ENCODE data around the gene LIMS1.

The LIMS1 gene

DNA sequence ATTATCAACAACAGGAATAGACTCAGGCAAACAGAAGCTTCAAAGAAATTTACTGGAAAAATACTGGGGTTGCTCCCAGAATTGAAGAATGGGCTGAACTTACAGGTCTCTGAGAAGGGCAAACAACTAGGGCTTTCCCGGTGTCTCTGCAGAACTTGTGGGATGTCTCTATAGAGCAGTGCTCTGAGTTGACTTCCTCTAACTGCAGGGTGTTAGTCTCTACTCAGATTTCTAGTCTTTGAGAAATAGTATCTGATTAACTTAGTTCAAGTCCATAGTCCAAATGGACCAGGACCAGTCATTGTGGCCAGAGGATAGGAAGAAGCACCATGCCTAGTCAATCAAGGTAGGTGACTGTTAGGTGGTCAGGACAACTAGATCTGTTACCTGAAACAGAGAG lies 45.8 kb downstream of the LIMS1 start:
- Histone ChIP-seq H3K36me3 (ENCODE audit: control insufficient read depth in 2 of 2, insufficient read depth in 1 of 2, low read length in 2 of 2) (no peaks in the 10 kb centered on the region), H3K4me1 (ENCODE audit: control insufficient read depth, insufficient read depth, low read length) (peaks cover 11% of the 10 kb centered on the region; the same call in 1 of the 2 replicates), H3K4me3 (ENCODE audit: low read depth, low read length) (no peak overlapping the region), H3K9me3 (ENCODE audit: control insufficient read depth, insufficient read depth, low read depth, low read length) (no peaks in the 10 kb centered on the region), H3K27ac (ENCODE audit: extremely low read depth, low read depth, low read length) (no peak overlapping the region)
- ChIA-PET CTCF (no interaction called here), POLR2A (no interaction called here)
- TF ChIP-seq REPIN1 (tag by site-specific recombination; IDR thresholded peaks at IDR 0.05; ENCODE audit: low read depth) (no peak), EGR2 (tag by site-specific recombination; IDR thresholded peaks at IDR 0.05; ENCODE audit: low read depth) (no peak)

DNA sequence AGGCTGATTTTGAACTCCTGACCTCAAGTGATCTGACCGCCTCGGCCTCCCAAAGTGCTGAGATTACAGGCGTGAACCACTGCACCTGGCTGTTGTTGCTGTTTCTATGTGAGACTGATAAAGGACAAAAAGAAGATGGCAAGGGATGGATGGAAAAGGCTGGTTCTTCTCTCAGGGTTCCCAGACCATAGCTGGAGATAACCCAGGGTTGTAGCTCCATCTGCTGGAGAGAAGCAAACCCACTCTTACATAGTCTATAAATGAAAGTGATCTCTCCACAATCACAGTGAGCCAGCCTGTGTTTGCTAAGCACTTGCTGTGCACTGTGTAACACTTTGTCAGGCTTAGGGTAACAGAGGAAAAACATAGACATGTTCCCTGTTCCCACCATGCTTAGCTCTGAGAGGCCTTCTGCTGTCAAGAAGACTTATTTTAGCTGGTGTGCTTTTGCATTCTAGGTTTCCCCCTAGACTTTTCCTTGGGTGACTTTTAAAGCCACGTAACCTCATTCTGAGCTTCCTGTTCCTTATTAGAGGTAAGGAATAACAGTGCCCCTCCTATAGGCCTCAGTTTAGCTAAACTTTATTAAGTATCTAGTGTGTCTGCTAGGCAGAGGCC lies 49.7 kb downstream of the LIMS1 start:
- Histone ChIP-seq H3K9me3 (ENCODE audit: control insufficient read depth, insufficient read depth, low read depth, low read length) (no peaks in the 10 kb centered on the region), H3K4me3 (ENCODE audit: low read depth, low read length) (no peak overlapping the region), H3K36me3 (ENCODE audit: control insufficient read depth in 2 of 2, insufficient read depth in 1 of 2, low read length in 2 of 2) (no peaks in the 10 kb centered on the region), H3K4me1 (ENCODE audit: control insufficient read depth, insufficient read depth, low read length) (peaks cover 10% of the 10 kb centered on the region; the same call in 1 of the 2 replicates), H3K27ac (ENCODE audit: extremely low read depth, low read depth, low read length) (no peak overlapping the region)
- TF ChIP-seq ZNF366 (tag by site-specific recombination; conservative IDR thresholded peaks at IDR 0.05): 0 out of 2 replicates have a peak, but pooled peaks have one; percentile 26
- no peak for TF ChIP-seq ZNF184 (tag by site-specific recombination; IDR thresholded peaks at IDR 0.05)
- TF ChIP-seq ZBTB17 (tag by site-specific recombination; IDR thresholded peaks at IDR 0.05): peak; percentile 73
- TF ChIP-seq CTCF (tag by site-specific recombination; IDR thresholded peaks at IDR 0.05): peak; percentile 81
- no peak for TF ChIP-seq ZNF155 (tag by site-specific recombination; IDR thresholded peaks at IDR 0.05)
- TF ChIP-seq ZNF239 (tag by site-specific recombination; IDR thresholded peaks at IDR 0.05): no peak
- TF ChIP-seq SCRT1 (tag by site-specific recombination; IDR thresholded peaks at IDR 0.05; ENCODE audit: borderline replicate concordance): no peak
- TF ChIP-seq PRDM1 (tag by site-specific recombination; IDR thresholded peaks at IDR 0.05): peak; percentile 68
- peak; percentile 99 for TF ChIP-seq ZSCAN16 (tag by site-specific recombination; IDR thresholded peaks at IDR 0.05)
- TF ChIP-seq ZNF654 (tag by site-specific recombination; IDR thresholded peaks at IDR 0.05; ENCODE audit: low read depth): peak; percentile 88
- no peak for TF ChIP-seq ZNF433 (tag by site-specific recombination; IDR thresholded peaks at IDR 0.05; ENCODE audit: low read depth)
- ChIA-PET POLR2A (interaction anchor here (1.0 to 1.5 kb wide), 3 partner anchors 9 to 135 kb away, joined by 4 to 6 read pairs (median 5); partner anchors contain the start of gene GCC2), CTCF (interaction anchor here (0.5 to 3.1 kb wide), 27 partner anchors 9 to 369 kb away, joined by 3 to 25 read pairs (median 4); no protein-coding TSS in a partner anchor)

- no peak overlapping the region for H3K4me3 ChIP-seq (ENCODE audit: low read depth, low read length)
- H3K4me1 ChIP-seq (ENCODE audit: control insufficient read depth, insufficient read depth, low read length): peaks cover 10% of the 10 kb centered on the region; the same call in 1 of the 2 replicates
- POLR2A ChIA-PET: no interaction called here
- no peak overlapping the region for H3K27ac ChIP-seq (ENCODE audit: extremely low read depth, low read depth, low read length)
- CTCF ChIA-PET: interaction anchor here (1.9 to 3.1 kb wide), 5 partner anchors 8 to 51 kb away, joined by 13 to 28 read pairs (median 25); no protein-coding TSS in a partner anchor
- no peaks in the 10 kb centered on the region for H3K9me3 ChIP-seq (ENCODE audit: control insufficient read depth, insufficient read depth, low read depth, low read length)
- H3K36me3 ChIP-seq (ENCODE audit: control insufficient read depth in 2 of 2, insufficient read depth in 1 of 2, low read length in 2 of 2): no peaks in the 10 kb centered on the region
- TF ChIP-seq ZNF654 (tag by site-specific recombination; IDR thresholded peaks at IDR 0.05; ENCODE audit: low read depth) (no peak), ZNF510 (tag by site-specific recombination; IDR thresholded peaks at IDR 0.05; ENCODE audit: insufficient replicate concordance) (no peak), ZBTB1 (tag by site-specific recombination; IDR thresholded peaks at IDR 0.05) (no peak), GFI1B (tag by site-specific recombination; IDR thresholded peaks at IDR 0.05) (no peak), ZNF48 (tag by site-specific recombination; IDR thresholded peaks at IDR 0.05) (no peak), ZNF292 (tag by site-specific recombination; IDR thresholded peaks at IDR 0.05; ENCODE audit: borderline replicate concordance, low read depth) (no peak), HOXA7 (CRISPR knock-in tag; IDR thresholded peaks at IDR 0.05; ENCODE audit: borderline replicate concordance) (no peak), ZNF530 (tag by site-specific recombination; IDR thresholded peaks at IDR 0.05; ENCODE audit: low read depth) (no peak), ZNF157 (tag by site-specific recombination; IDR thresholded peaks at IDR 0.05) (no peak), ZNF138 (tag by site-specific recombination; IDR thresholded peaks at IDR 0.05; ENCODE audit: borderline replicate concordance) (no peak), ZNF830 (tag by site-specific recombination; IDR thresholded peaks at IDR 0.05; ENCODE audit: low read depth) (no peak), ZSCAN30 (tag by site-specific recombination; IDR thresholded peaks at IDR 0.05) (no peak), ZSCAN16 (tag by site-specific recombination; IDR thresholded peaks at IDR 0.05) (no peak), TSHZ1 (tag by site-specific recombination; IDR thresholded peaks at IDR 0.05; ENCODE audit: borderline replicate concordance) (no peak)
- TF ChIP-seq, protein P1, sequence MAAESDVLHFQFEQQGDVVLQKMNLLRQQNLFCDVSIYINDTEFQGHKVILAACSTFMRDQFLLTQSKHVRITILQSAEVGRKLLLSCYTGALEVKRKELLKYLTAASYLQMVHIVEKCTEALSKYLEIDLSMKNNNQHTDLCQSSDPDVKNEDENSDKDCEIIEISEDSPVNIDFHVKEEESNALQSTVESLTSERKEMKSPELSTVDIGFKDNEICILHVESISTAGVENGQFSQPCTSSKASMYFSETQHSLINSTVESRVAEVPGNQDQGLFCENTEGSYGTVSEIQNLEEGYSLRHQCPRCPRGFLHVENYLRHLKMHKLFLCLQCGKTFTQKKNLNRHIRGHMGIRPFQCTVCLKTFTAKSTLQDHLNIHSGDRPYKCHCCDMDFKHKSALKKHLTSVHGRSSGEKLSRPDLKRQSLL (tag by site-specific recombination; IDR thresholded peaks at IDR 0.05): no peak
Observed at GRCh38 chr2:108585436-108585835, 51.2 kb downstream of the LIMS1 start.
